Psoas muscle (tissue), 8 donors: ENCODE data around the gene WDFY1. TPM values are rescaled to one million over a fixed set of nuclear protein-coding genes. Genes with fewer than 3 reads are reported as not detected.

Experiments used
- ATAC-seq, 4 donors: fragments of 200-7000 bp; cut with Tn5 transposase; one replicate each; pipeline ENCODE4 v1.9.1; 2020; ENCODE audit warnings: moderate library complexity in 3 of 4, mild to moderate bottlenecking in 2 of 4
- DNase-seq, 2 donors: peaks; one replicate each; pipeline ENCODE4 v3.0.0-alpha.2; 2020
- H3K27ac ChIP-seq: fragments of 200-600 bp; one replicate; pipeline ENCODE4 v1.8.0; 2022
- H3K27me3 ChIP-seq, 3 donors: fragments of 200-600 bp in 1 of 3; one replicate each; pipeline versions ENCODE4 v1.6.1 to v1.8.0; 2013 to 2022; ENCODE audit warnings: low read length in 2 of 3, mild to moderate bottlenecking in 2 of 3, moderate library complexity in 1 of 3; ENCODE audit not compliant: insufficient read depth in 3 of 3
- H3K36me3 ChIP-seq, 2 donors: fragments of 200-600 bp in 1 of 2; one replicate each; pipeline versions ENCODE4 v1.6.1 to v1.8.0; 2013 to 2022; ENCODE audit warnings: low read depth in 1 of 2, mild to moderate bottlenecking in 1 of 2, moderate library complexity in 1 of 2; ENCODE audit not compliant: insufficient read depth in 1 of 2
- H3K4me1 ChIP-seq: fragments of 200-600 bp; one replicate; pipeline ENCODE4 v1.8.0; 2022
- H3K4me3 ChIP-seq: fragments of 200-600 bp; one replicate; pipeline ENCODE4 v1.8.0; 2022; ENCODE audit warnings: mild to moderate bottlenecking
- H3K9me3 ChIP-seq: fragments of 200-600 bp; one replicate; pipeline ENCODE4 v1.8.0; 2022
- CTCF ChIP-seq: fragments of 200-600 bp; IDR thresholded peaks from one replicate; pipeline ENCODE4 v1.8.0; 2022; ENCODE audit warnings: antibody characterized with exemption
- WGBS, 3 donors: extraction: QIAGEN DNeasy Blood & Tissue Kit; methylation state at CpG; one replicate each; pipeline versions ENCODE4 v1.1.6 to v1.1.7; 2013; 5-methylcytosine and 5-hydroxymethylcytosine counted together
- intact Hi-C, 2 donors: fragments of 100-400 bp; cut with DNase I; formaldehyde crosslinking; loops; one replicate each; pipeline versions ENCODE4 v1.11.0 to v1.14.2; 2022
- polyA plus RNA-seq, 3 donors: library from polyadenylated mRNA; stranded (reverse); fragments of 200-250 nt; gene quantifications; one replicate each; pipeline ENCODE4 v1.2.3, GENCODE V29; 2013
- total RNA-seq, 4 donors: library from RNA; stranded (reverse); fragmentation: NEBNext Ultra II Directional in 2 of 4; extraction: Animal tissue kit (Norgen Biotek cat#: 25700) in 2 of 4; gene quantifications; one replicate each; pipeline versions ENCODE4 v1.2.1 to v1.2.4, GENCODE V29; 2021 to 2023
- donor health status: healthy with polysubstance abuse.
- donor health status: DM: no; HTN: no; CAD: no; lungs with moderate emphysema.
- donor health status: Bipolar disorder and iron deficiency.
- donor health status: healthy.
- donor health status: DM: yes; HTN: yes; CAD: no.
- donor health status: DM: no; HTN: no; CAD: no.
- donor health status: DM: no; HTN: no; CAD: no.
- donor health status: DM: yes; HTN: yes; CAD: no.

Gene WDFY1
- total and polyA plus RNA-seq, 7 donors: 9.7 to 21.8 (median 14.2) TPM

GRCh38 chr2:223956300-223956699, 11.2 kb upstream of the WDFY1 start:
- DNase-seq (no peak), ATAC-seq (no peak)
- no peaks in the 10 kb centered on the region for H3K27me3 ChIP-seq
- WGBS, 3 donors: 87 to 94% (median 91%) methylated on average over 4 of the region's 4 CpGs
- no peak for TF ChIP-seq CTCF
- peaks cover 0 to 10% of the 10 kb centered on the region in 2 donors for H3K36me3 ChIP-seq
- H3K9me3 ChIP-seq: no peaks in the 10 kb centered on the region
- peak overlapping the region; percentile 85 for H3K27ac ChIP-seq
- H3K4me1 ChIP-seq: peaks cover 35% of the 10 kb centered on the region
- H3K4me3 ChIP-seq: peak overlapping the region; percentile 85
- intact Hi-C loops: loop anchor here in 1 of 2 donors (5.0 kb wide), 1 partner anchor 631 kb away; the partner anchor contains the start of gene CUL3

- Histone ChIP-seq H3K36me3 (no peaks in the 10 kb centered on the region), H3K9me3 (no peaks in the 10 kb centered on the region), H3K4me3 (no peak overlapping the region), H3K4me1 (peaks cover 21% of the 10 kb centered on the region), H3K27ac (no peak overlapping the region), H3K27me3 (no peaks in the 10 kb centered on the region)
- intact Hi-C loops: no loop called here
- DNase-seq (no peak), ATAC-seq (no peak)
- WGBS, 3 donors: 80 to 84% (median 83%) methylated on average over 3 of the region's 3 CpGs
- TF ChIP-seq CTCF: no peak
Observed at GRCh38 chr2:223954401-223954800, 9.3 kb upstream of the WDFY1 start.

GRCh38 chr2:223952280-223952968, 7.3 kb upstream of the WDFY1 start:
- TF ChIP-seq CTCF: no peak
- H3K27me3 ChIP-seq: no peaks in the 10 kb centered on the region
- DNase-seq (no peak), ATAC-seq (no peak)
- 60 to 71% (median 63%) methylated on average over 6 of the region's 6 CpGs for WGBS, 3 donors
- peaks cover 6% of the 10 kb centered on the region for H3K4me1 ChIP-seq
- H3K27ac ChIP-seq: no peak overlapping the region
- no peaks in the 10 kb centered on the region for H3K9me3 ChIP-seq
- no peak overlapping the region for H3K4me3 ChIP-seq
- H3K36me3 ChIP-seq: no peaks in the 10 kb centered on the region
- intact Hi-C loops: no loop called here

- no peaks in the 10 kb centered on the region for H3K9me3 ChIP-seq
- no peaks in the 10 kb centered on the region for H3K27me3 ChIP-seq
- TF ChIP-seq CTCF: no peak
- no peak overlapping the region for H3K4me3 ChIP-seq
- H3K27ac ChIP-seq: no peak overlapping the region
- ATAC-seq (no peak), DNase-seq (no peak)
- 73 to 81% (median 79%) methylated on average over 3 of the region's 3 CpGs for WGBS, 3 donors
- no peaks in the 10 kb centered on the region for H3K36me3 ChIP-seq
- intact Hi-C loops: no loop called here
- H3K4me1 ChIP-seq: no peaks in the 10 kb centered on the region
Observed at GRCh38 chr2:223950448-223951347, 5.6 kb upstream of the WDFY1 start.
